HG02610 (cell line): Measurements from ENCODE around the gene PIGK.

ENCODE experiments used
- ATAC-seq: cut with Tn5 transposase; IDR thresholded peaks from one replicate; pipeline ENCODE4 v1.9.1; 2021; ENCODE audit warnings: mild to moderate bottlenecking, moderate library complexity; ENCODE audit not compliant: unreplicated experiment

PIGK gene

GRCh38 chr1:77044133-77044849, 174.9 kb downstream of the PIGK start:
- ATAC-seq: no peak

DNA sequence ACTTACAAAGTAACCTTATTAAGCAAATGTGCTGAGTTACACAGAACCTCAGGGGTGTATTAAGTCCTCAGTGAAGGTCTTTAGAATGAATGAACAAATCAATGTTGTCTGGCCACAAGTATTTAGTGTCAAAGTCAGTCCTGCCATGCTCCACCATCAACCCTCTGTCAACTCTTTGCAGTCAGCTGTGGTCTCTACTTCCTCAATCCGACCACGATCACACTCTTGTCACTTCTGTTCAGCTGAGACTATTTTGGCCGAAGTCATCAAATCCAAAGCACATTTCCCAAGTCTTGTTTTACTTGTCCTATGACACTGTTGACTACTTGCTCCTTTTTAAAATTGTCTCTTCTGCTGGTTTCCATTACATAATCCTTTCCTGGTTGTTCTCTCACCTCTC, 178.4 kb downstream of the PIGK start:
- ATAC-seq: no peak

DNA sequence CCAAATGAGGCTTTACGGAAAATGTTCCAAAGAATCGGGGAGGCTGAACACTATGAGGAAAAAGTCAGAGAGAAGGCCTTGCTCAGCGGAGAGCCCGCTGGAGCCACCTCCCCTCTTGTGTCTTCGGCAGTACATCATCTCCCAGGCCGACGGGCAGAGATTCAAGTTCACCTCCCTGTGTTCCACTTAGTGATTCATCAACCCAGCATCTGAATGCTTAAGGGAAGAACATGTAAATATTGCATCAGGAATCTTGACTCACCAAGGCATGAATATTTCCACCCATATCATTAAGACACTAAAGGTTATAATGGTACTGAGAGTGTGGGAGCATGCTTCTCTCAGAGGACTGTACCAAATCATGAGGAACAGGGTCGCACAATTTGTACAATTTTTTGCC, 179.5 kb downstream of the PIGK start:
- no peak for ATAC-seq

- no peak for ATAC-seq
Measured at GRCh38 chr1:77039111-77039510, 180.1 kb downstream of the PIGK start.
